ENCODE data around the gene HSPA4L.

HSPA4L gene

GRCh38 chr4:127870281-127870680, 88.2 kb downstream of the HSPA4L start:
- no peak for DNase-seq (ENCODE audit: low read depth, low spot score)

- DNase-seq (ENCODE audit: low read depth, low spot score), result peak; percentile 57
Observed at GRCh38 chr4:127870688-127871087, 88.6 kb downstream of the HSPA4L start.

GRCh38 chr4:127875791-127876190, 93.7 kb downstream of the HSPA4L start:
- DNase-seq (ENCODE audit: low read depth, low spot score), result no peak

- peak; percentile 85 for DNase-seq (ENCODE audit: low read depth, low spot score)
Observed at GRCh38 chr4:127880763-127881562, 98.8 kb downstream of the HSPA4L start, which contains the start of gene PLK4. PLK4 (plus strand) TSS chr4:127880893; CDS start chr4:127881135, 242 bp downstream.

GRCh38 chr4:127881563-127881864, 99.4 kb downstream of the HSPA4L start:
- no peak for DNase-seq (ENCODE audit: low read depth, low spot score)

GRCh38 chr4:127888559-127888958, 106.4 kb downstream of the HSPA4L start:
- no peak for DNase-seq (ENCODE audit: low read depth, low spot score)

GRCh38 chr4:127889903-127890302, 107.8 kb downstream of the HSPA4L start:
- no peak for DNase-seq (ENCODE audit: low read depth, low spot score)
